ENCODE results near the gene B4GALNT4.

The B4GALNT4 gene

GRCh38 chr11:403021-403760 lies 33.9 kb downstream of the B4GALNT4 start:
- no peak overlapping the region for H3K4me3 ChIP-seq (ENCODE audit: low read depth, low read length)
- in situ Hi-C loops (cut with HindIII; ENCODE audit: low sequenced_read_pairs): no loop called here
- TF ChIP-seq CTCF (IDR thresholded peaks at IDR 0.05; ENCODE audit: low read depth, low read length): no peak
- DNase-seq (ENCODE audit: low read depth, low spot score): no peak

DNA sequence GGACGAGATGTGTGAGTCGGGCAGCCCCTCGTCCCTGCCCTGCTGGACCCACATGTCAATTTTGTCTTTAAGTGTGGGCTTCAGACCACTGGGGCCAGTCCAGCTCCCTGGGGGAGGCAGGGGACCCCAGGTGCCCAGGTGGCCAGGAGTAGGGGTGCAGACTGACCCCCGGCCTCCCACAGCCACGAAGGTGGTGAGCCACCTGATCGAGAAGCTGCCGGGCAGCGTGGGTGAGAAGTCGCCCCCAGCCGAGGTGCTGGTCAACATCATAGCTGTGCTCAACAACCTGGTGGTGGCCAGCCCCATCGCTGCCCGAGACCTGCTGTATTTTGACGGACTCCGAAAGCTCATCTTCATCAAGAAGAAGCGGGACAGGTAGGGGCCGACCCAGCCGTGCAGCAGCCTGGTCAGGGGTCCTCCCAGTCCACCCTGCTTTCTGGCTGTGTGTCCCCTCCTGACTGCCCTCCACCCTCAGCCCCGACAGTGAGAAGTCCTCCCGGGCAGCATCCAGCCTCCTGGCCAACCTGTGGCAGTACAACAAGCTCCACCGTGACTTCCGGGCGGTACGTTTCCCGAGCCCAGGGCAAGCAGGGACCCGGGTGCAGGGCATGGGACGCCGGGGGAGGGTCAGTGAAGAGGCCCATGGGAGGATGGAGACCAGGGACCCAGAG lies 34.6 kb downstream of the B4GALNT4 start:
- no peak for DNase-seq (ENCODE audit: low read depth, low spot score)
- in situ Hi-C loops (cut with HindIII; ENCODE audit: low sequenced_read_pairs): no loop called here
- H3K4me3 ChIP-seq (ENCODE audit: low read depth, low read length): no peak overlapping the region
- TF ChIP-seq CTCF (IDR thresholded peaks at IDR 0.05; ENCODE audit: low read depth, low read length): no peak

DNA sequence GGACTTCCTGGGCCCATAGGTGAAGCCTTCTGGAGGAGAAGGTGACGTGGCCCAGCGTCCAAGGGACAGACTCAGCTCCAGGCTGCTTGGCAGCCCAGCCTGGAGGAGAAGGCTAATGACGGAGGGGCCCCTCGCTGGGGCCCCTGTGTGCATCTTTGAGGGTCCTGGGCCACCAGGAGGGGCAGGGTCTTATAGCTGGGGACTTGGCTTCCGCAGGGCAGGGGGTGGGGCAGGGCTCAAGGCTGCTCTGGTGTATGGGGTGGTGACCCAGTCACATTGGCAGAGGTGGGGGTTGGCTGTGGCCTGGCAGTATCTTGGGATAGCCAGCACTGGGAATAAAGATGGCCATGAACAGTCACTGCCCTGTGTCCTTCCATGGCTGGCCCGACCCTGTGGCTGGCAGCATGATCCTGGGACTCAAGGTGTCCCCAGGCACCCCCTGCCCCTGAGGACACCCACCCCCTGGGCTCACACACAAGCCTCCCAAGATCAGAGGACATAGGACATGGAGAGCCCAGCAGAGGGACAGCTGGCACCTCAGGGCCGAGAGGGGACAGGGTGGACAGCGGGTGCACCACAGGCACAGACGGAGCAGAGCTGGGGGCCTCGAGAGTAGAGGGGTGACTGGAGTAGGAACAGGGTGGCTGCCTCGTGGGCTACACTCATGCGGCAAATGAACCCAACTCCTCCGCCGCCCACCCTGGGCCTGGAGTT lies 35.4 kb downstream of the B4GALNT4 start:
- in situ Hi-C loops (cut with HindIII; ENCODE audit: low sequenced_read_pairs): no loop called here
- no peak overlapping the region for H3K4me3 ChIP-seq (ENCODE audit: low read depth, low read length)
- DNase-seq (ENCODE audit: low read depth, low spot score): no peak
- no peak for TF ChIP-seq CTCF (IDR thresholded peaks at IDR 0.05; ENCODE audit: low read depth, low read length)

- TF ChIP-seq CTCF (IDR thresholded peaks at IDR 0.05; ENCODE audit: low read depth, low read length): no peak
- no peak overlapping the region for H3K4me3 ChIP-seq (ENCODE audit: low read depth, low read length)
- in situ Hi-C loops (cut with HindIII; ENCODE audit: low sequenced_read_pairs): no loop called here
- no peak for DNase-seq (ENCODE audit: low read depth, low spot score)
These were observed 36.1 kb downstream of the B4GALNT4 start for GRCh38 chr11:405323-405953.

DNA sequence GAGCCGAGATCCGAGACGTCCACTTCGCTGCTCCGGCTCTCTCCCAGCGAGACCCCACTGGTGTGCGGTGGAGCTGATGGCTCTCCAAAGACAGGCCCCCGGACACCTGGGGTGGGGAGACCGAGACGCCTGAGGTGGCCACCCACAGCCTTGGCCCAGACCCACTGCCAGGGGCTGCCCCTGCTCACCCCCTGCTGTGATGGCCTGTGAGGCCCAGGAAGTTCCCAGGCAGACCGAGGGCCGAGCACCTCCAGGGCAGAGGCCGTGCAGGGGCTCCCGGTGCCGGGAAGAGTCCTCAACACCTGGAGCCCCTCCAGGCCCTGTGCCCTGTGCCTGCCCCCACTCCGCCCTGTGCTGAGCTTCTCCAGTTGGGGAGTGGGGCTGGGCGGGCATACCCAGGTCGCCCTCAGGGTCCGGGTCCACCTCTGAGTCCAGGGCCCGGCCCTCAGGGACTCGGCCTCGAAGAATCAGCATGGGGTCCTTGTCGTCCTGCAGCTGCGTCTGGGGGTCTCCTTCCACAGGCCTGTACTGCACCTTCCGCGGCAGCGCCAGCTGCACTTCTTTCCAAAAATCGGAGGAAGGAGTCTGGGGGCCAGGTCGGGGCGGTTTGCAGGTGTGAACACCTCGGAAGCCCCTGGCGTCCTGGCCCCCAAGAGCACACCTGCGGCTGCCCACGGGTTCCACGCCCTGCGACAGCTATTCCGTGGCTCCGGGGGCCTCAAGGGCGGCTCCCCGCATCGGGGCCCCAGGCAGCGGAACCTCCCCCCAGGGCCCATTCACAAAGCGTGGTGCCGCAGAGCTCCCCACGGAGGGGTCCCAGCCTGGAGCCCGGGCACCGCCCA lies 36.9 kb downstream of the B4GALNT4 start:
- DNase-seq (ENCODE audit: low read depth, low spot score): no peak
- in situ Hi-C loops (cut with HindIII; ENCODE audit: low sequenced_read_pairs): no loop called here
- peak overlapping the region; percentile 51 for H3K4me3 ChIP-seq (ENCODE audit: low read depth, low read length)
- no peak for TF ChIP-seq CTCF (IDR thresholded peaks at IDR 0.05; ENCODE audit: low read depth, low read length)
